Measurements from ENCODE around the gene PCDHGA5.

- TF ChIP-seq POLR2A (IDR thresholded peaks at IDR 0.05) (no peak), CTCF (IDR thresholded peaks at IDR 0.05) (no peak), POLR2AphosphoS5 (IDR thresholded peaks at IDR 0.05; ENCODE audit: insufficient read depth in 1 of 2, low read depth in 1 of 2) (no peak)
Measured at GRCh38 chr5:141399555-141400258, 35.7 kb downstream of the PCDHGA5 start.

Data from vagina (tissue), 2 donors.